LNCaP clone FGC (cell line): Measurements from ENCODE around the gene KLHL30.

Experiments used
- DNase-seq: peaks from one replicate; pipeline ENCODE4 v3.0.0-alpha.2; 2011; ENCODE audit warnings: low read depth
- H3K4me3 ChIP-seq: 2 replicates; pipeline ENCODE4 v1.5.1; 2011; ENCODE audit warnings: mild to moderate bottlenecking, low read depth, low read length, control low read depth
- TF ChIP-seq, protein P1 (sequence below): IDR thresholded peaks from 2 replicates; pipeline ENCODE4 v1.5.1; 2012; ENCODE audit warnings: mild to moderate bottlenecking; ENCODE audit not compliant: control insufficient read depth, insufficient read depth; ENCODE audit errors: extremely low read depth

KLHL30 gene

DNA sequence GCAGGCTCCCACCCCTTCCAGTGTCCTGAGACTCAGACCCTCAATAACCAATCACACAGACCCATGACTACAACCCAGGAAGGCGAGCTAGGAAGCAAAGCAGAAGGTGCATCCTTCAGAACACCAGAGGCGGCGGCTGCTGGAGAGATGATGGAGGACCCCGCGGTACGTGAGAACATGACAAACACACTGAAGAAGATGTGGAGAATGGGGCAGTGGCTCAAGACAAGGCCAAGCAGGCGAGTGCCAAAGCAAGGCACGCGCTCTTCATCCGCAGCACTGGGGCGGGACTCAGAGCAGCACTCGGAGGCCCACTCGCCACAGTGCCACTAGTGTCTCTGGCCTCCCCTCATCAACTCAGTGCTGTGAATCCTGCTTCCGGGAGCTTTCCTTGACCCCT is 34.0 kb downstream of the KLHL30 start:
- TF ChIP-seq, protein P1, sequence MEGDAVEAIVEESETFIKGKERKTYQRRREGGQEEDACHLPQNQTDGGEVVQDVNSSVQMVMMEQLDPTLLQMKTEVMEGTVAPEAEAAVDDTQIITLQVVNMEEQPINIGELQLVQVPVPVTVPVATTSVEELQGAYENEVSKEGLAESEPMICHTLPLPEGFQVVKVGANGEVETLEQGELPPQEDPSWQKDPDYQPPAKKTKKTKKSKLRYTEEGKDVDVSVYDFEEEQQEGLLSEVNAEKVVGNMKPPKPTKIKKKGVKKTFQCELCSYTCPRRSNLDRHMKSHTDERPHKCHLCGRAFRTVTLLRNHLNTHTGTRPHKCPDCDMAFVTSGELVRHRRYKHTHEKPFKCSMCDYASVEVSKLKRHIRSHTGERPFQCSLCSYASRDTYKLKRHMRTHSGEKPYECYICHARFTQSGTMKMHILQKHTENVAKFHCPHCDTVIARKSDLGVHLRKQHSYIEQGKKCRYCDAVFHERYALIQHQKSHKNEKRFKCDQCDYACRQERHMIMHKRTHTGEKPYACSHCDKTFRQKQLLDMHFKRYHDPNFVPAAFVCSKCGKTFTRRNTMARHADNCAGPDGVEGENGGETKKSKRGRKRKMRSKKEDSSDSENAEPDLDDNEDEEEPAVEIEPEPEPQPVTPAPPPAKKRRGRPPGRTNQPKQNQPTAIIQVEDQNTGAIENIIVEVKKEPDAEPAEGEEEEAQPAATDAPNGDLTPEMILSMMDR: no peak
- no peak for DNase-seq
- H3K4me3 ChIP-seq: no peak overlapping the region

DNA sequence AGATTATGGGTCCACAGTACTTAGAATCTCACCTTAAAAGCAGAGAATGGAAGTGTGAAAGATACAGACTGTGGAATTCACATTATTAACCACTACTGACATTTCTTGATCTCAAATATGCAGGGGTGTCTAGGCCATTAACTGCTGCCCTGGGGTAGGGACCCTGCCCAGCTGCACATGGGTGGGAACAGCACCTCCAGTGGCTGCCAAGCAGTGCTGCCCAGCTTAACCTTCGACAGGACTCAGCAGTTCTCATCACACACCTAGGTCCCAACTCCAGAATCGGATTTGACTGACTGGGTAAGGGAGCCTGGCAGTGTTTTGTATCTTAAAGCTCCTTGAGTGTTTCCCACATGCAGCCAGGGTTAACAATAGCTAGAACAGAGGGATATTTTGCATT is 35.2 kb downstream of the KLHL30 start:
- TF ChIP-seq, protein P1: 0 out of 2 replicates have a peak, but pooled peaks have one; percentile 4
- H3K4me3 ChIP-seq: no peak overlapping the region
- no peak for DNase-seq

DNA sequence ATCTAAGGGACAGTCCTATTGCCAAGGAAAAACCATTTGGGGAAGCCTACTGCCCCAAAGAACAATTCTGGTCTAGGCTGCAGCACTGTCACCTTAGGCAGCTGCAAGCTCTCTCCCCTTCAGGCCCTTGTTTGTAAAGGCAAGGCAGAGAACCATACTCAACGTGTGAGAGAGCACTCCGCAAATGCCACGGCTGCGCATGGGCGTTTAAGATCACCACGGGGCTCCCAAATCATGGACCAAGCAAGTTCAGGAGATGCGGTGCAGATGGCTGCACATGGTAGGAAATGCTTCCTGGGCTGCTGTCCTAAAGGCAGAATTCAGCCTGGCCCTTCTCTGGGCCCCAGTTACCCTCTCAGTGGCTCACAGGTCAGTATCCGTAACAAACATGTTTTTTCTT is 35.8 kb downstream of the KLHL30 start:
- no peak for DNase-seq
- TF ChIP-seq, protein P1: no peak
- H3K4me3 ChIP-seq: no peak overlapping the region

DNA sequence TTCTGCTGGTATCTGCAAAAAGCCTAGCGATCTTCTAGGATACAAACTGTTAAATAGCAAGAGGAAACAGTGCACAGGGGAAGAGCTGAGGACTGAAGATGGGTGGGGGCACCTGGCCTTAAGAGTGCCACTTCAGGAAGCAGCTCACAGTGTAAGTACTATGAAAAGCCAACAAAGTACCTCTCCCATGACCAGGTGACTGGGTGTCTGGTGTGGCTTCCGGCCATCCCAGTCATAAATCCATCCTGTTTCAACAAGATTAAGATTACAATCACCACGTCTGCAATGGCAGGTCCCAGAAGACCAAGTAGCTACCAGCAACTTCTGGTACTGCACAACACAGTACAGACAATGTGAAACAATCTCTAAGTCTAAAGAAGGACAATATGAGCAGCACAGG is 36.2 kb downstream of the KLHL30 start:
- H3K4me3 ChIP-seq: no peak overlapping the region
- DNase-seq: peak; percentile 36
- TF ChIP-seq, protein P1: no peak

DNA sequence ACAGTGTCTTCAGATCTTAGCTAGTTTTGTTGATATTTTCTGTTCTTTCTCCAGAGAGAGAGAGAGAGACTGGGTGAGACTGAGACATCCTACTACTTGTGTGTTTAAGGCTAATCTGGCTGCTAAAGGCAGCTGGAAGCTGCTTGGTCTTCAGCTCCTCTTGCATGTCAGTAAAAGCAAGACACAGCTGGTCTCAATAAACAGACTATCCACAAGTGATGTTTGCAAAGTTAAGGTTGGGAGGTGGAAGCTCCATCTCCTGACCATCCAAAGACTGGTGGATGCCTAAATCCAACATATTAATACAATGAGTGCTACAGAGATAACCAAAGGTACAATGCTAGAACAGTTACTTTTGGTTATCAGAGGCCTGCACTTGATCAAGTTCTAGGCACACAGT is 38.1 kb downstream of the KLHL30 start:
- H3K4me3 ChIP-seq: no peak overlapping the region
- no peak for DNase-seq
- TF ChIP-seq, protein P1: no peak

DNA sequence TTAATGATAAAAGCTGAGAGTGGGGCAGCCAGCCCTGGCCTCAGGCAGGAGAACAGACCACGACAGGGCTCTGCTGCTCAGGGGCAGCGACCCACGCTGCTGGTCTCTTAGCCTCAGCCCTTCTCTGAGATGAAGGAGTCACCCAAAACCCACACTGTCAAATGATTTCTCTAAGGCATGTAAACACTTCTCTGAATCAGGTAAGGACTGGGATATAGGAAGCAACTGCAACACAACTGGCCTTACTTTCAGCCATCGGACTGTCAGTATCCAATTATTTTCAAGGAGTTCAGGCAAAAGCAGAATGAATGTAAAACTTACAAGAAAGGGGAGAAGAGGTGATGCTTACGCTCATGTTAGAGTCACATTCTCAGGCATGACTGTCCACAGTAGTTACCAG is 42.1 kb downstream of the KLHL30 start:
- TF ChIP-seq, protein P1: no peak
- H3K4me3 ChIP-seq: no peak overlapping the region
- no peak for DNase-seq

DNA sequence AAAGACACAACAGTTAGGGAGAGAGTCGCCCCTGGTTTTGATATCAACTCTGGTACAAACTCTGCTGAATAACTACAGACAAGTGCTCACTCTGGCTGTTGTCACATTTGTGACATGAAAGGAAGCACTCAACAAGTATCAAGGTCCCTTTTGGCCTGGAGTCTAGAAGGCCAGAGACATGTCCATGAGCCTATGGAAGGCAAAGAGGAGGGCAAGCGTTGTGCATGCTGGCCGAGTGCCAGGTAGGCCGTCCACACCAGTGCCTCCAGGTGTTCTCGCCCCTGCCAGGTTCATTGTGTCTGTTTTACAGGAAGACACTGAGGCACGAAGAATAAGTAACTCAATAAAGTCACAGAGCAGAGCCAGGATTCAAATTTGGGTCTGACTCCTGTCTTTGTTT is 43.9 kb downstream of the KLHL30 start:
- H3K4me3 ChIP-seq: no peak overlapping the region
- no peak for DNase-seq
- TF ChIP-seq, protein P1: no peak
